NT2/D1 (cell line): ENCODE data around the gene ACSF2.

ENCODE experiments used
- YY1 ChIP-seq: IDR thresholded peaks from 2 replicates; pipeline ENCODE4 v1.6.1; 2011; ENCODE audit not compliant: insufficient read length, insufficient read depth
- ZNF274 ChIP-seq: IDR thresholded peaks from 2 replicates; pipeline ENCODE4 v1.6.1; 2011; ENCODE audit warnings: mild to moderate bottlenecking, low read depth, low read length

DNA sequence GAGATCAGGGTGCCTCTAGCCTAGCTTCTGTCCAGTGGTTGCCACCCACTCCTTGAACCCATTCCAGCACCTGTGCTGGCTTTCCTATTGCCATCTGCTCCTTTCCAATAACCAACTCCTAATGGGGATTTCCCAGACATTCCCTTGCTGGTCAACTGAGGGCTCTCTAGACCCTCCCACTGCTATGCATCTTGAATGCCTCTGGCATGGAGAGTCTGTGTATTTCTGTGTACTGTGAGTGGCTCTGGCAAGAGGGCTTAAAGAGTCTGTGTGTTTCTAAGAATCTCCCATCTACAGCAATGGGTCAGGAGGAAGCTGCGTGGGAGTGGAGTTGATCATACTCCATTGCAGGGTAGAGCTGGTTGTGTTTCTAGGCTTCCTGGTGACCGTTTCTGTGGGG lies 95.5 kb downstream of the ACSF2 start:
- TF ChIP-seq YY1, result no peak
- no peak for TF ChIP-seq ZNF274
